DOHH2 (cell line): ENCODE measurements around the gene ITPR1.

Experiments
- EZH2phosphoT487 ChIP-seq: fragments of 200-600 bp; sonication (generic); IDR thresholded peaks from 2 replicates; pipeline ENCODE4 v1.6.1; 2017; ENCODE audit warnings: borderline replicate concordance, mild to moderate bottlenecking, antibody characterized with exemption, low read length, moderate library complexity, mixed read lengths
- TF ChIP-seq, protein P1 (sequence below): fragments of 200-600 bp; sonication (generic); IDR thresholded peaks from one replicate; pipeline ENCODE4 v1.5.1; 2014; ENCODE audit warnings: antibody characterized with exemption, mild to moderate bottlenecking, low read depth, low read length; ENCODE audit not compliant: poor library complexity, severe bottlenecking

DNA sequence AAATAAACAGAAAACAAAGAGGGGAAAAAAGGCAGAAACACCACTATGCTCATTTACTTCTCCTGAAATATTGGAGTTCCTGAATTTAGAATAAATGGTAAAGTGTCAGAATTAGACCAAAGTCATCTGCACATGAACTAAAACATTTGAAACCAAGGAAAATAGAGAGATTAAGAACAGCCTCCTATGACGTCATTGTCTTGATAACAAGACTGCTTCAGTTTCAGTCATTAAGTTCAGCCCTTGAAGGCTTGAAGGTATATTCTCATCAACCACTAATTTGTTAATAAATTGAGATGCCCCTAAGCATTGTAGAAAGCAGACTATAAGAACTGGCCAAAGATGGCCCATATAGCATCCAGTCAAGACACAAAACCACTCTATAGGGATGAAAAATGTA is 28.6 kb upstream of the ITPR1 start:
- TF ChIP-seq, protein P1, sequence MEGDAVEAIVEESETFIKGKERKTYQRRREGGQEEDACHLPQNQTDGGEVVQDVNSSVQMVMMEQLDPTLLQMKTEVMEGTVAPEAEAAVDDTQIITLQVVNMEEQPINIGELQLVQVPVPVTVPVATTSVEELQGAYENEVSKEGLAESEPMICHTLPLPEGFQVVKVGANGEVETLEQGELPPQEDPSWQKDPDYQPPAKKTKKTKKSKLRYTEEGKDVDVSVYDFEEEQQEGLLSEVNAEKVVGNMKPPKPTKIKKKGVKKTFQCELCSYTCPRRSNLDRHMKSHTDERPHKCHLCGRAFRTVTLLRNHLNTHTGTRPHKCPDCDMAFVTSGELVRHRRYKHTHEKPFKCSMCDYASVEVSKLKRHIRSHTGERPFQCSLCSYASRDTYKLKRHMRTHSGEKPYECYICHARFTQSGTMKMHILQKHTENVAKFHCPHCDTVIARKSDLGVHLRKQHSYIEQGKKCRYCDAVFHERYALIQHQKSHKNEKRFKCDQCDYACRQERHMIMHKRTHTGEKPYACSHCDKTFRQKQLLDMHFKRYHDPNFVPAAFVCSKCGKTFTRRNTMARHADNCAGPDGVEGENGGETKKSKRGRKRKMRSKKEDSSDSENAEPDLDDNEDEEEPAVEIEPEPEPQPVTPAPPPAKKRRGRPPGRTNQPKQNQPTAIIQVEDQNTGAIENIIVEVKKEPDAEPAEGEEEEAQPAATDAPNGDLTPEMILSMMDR: no peak
- no peak for TF ChIP-seq EZH2phosphoT487
